Peyer's patch (tissue), 4 donors: ENCODE results near the gene EEF1AKMT3. TPM values are rescaled to one million over a fixed set of nuclear protein-coding genes. Genes with fewer than 3 reads are reported as not detected.

Experiments
- DNase-seq, 3 donors: peaks; one replicate each; pipeline ENCODE4 v3.0.0-alpha.2; 2017 to 2019
- H3K27ac ChIP-seq, 4 donors: fragments of 200-600 bp; sonication (generic); one replicate each; pipeline ENCODE4 v1.5.1; 2016 to 2019
- H3K27me3 ChIP-seq, 2 donors: fragments of 200-600 bp; sonication (generic); one replicate each; pipeline ENCODE4 v1.5.1; 2019
- H3K36me3 ChIP-seq, 3 donors: fragments of 200-600 bp; sonication (generic); one replicate each; pipeline ENCODE4 v1.5.1; 2016 to 2019
- H3K4me1 ChIP-seq, 4 donors: fragments of 200-600 bp; sonication (generic); one replicate each; pipeline ENCODE4 v1.5.1; 2016 to 2019
- H3K4me3 ChIP-seq, 4 donors: fragments of 200-600 bp; sonication (generic); 1 replicate in 3 of 4; 2 replicates in 1 of 4; pipeline ENCODE4 v1.5.1; 2016 to 2019; ENCODE audit warnings: mild to moderate bottlenecking in 1 of 4
- H3K9me3 ChIP-seq, 4 donors: fragments of 200-600 bp; sonication (generic); one replicate each; pipeline ENCODE4 v1.5.1; 2016 to 2019; ENCODE audit warnings: mild to moderate bottlenecking in 1 of 4
- CTCF ChIP-seq, 6 experiments: fragments of 450-650 bp in 4 of 6; fragments of 200-600 bp in 2 of 6; sonication (generic) in 1 of 6; IDR thresholded peaks; one replicate each; pipeline ENCODE4 v1.5.1; 2017 to 2019; ENCODE audit warnings: antibody characterized with exemption in 6 of 6, mild to moderate bottlenecking in 3 of 6, moderate library complexity in 1 of 6
- POLR2A ChIP-seq, 2 donors: fragments of 450-650 bp; IDR thresholded peaks; one replicate each; pipeline ENCODE4 v1.5.1; 2017; ENCODE audit warnings: antibody characterized with exemption in 2 of 2, mild to moderate bottlenecking in 2 of 2, moderate library complexity in 2 of 2
- small RNA-seq, 2 donors: library from RNA; depleted of rRNA; stranded (forward); fragments of <200 nt; gene quantifications; one replicate each; pipeline ENCODE3, GENCODE V24; 2016
- total RNA-seq, 4 donors: library from RNA; depleted of rRNA; stranded (reverse); fragments of >200 nt; gene quantifications; one replicate each; pipeline ENCODE4 v1.1.0, GENCODE V29; 2016

Gene EEF1AKMT3
- total RNA-seq, 4 donors from 2014 or later = 1.4 to 7.4 (median 2.7) TPM

- no peak overlapping the region for H3K27ac ChIP-seq
- peaks cover 7 to 48% (median 32%) of the 10 kb centered on the region in 4 donors for H3K4me1 ChIP-seq
- no peaks in the 10 kb centered on the region for H3K27me3 ChIP-seq
- TF ChIP-seq POLR2A (IDR thresholded peaks at IDR 0.05) = no peak
- no peak for TF ChIP-seq CTCF (IDR thresholded peaks at IDR 0.05)
- H3K4me3 ChIP-seq = no peak overlapping the region
- H3K36me3 ChIP-seq = peaks cover 0 to 54% (median 9%) of the 10 kb centered on the region in 3 donors
- no peaks in the 10 kb centered on the region for H3K9me3 ChIP-seq
- DNase-seq = no peak
Observed at GRCh38 chr12:57829025-57829777, 56.8 kb downstream of the EEF1AKMT3 start.

GRCh38 chr12:57830393-57830792, 58.0 kb downstream of the EEF1AKMT3 start:
- DNase-seq = no peak
- Histone ChIP-seq H3K27me3 (no peaks in the 10 kb centered on the region), H3K27ac (peak overlapping the region in 1 of 4 donors; percentile 66), H3K4me3 (no peak overlapping the region), H3K4me1 (peaks cover 7 to 60% (median 44%) of the 10 kb centered on the region in 4 donors), H3K9me3 (no peaks in the 10 kb centered on the region), H3K36me3 (peaks cover 0 to 42% (median 9%) of the 10 kb centered on the region in 3 donors)
- TF ChIP-seq POLR2A (IDR thresholded peaks at IDR 0.05) (no peak), CTCF (IDR thresholded peaks at IDR 0.05) (no peak)

Small RNAs within 50 kb of the gene (small RNA-seq; reads per million reads assigned to genes)
- gene MIR26A2 (0.94 to 2.9 reads per million in 2 donors), gene RNU6-1083P (0 reads per million in 2 donors)

Other genes starting within 250 kb of the EEF1AKMT3 start
- gene MBD6, start 249.8 kb upstream of the EEF1AKMT3 start, total RNA-seq = 100 to 1,000 TPM in 1 of 4 donors, 10 to 100 TPM in 3; 38.0 to 144 (median 71.5) TPM
- gene DCTN2, start 225.4 kb upstream of the EEF1AKMT3 start, total RNA-seq = 100 to 1,000 TPM; 161 to 326 (median 229) TPM
- gene KIF5A, start 222.6 kb upstream of the EEF1AKMT3 start, total RNA-seq = 1 to 10 TPM in 2 of 4 donors, under 1 TPM in 2; 0.35 to 2.5 (median 1.4) TPM
- gene PIP4K2C, start 181.4 kb upstream of the EEF1AKMT3 start, total RNA-seq = 10 to 100 TPM in 3 of 4 donors, 1 to 10 TPM in 1; 9.1 to 52.6 (median 37.9) TPM
- gene DTX3, start 167.8 kb upstream of the EEF1AKMT3 start, total RNA-seq = 10 to 100 TPM in 3 of 4 donors, 1 to 10 TPM in 1; 4.2 to 15.7 (median 11.5) TPM
- gene ARHGEF25, start 161.2 kb upstream of the EEF1AKMT3 start, total RNA-seq = 10 to 100 TPM in 2 of 4 donors, 1 to 10 TPM in 2; 5.1 to 44.6 (median 8.7) TPM
- under 1 TPM in 1 of 4 donors, not detected in 3; 0.40 TPM for gene B4GALNT1, start 139.4 kb upstream of the EEF1AKMT3 start, total RNA-seq
- gene OS9, start 78.5 kb upstream of the EEF1AKMT3 start, total RNA-seq = 100 to 1,000 TPM; 275 to 353 (median 292) TPM
- 1 to 10 TPM; 2.5 to 9.1 (median 3.1) TPM for gene AGAP2, start 33.9 kb upstream of the EEF1AKMT3 start, total RNA-seq
- gene TSPAN31, start 27.6 kb upstream of the EEF1AKMT3 start, total RNA-seq = 10 to 100 TPM; 45.7 to 65.7 (median 55.6) TPM
- 10 to 100 TPM; 14.7 to 97.4 (median 28.8) TPM for gene CDK4, start 20.3 kb upstream of the EEF1AKMT3 start, total RNA-seq
- gene MARCHF9, start 17.5 kb upstream of the EEF1AKMT3 start, total RNA-seq = 10 to 100 TPM in 2 of 4 donors, 1 to 10 TPM in 2; 7.4 to 17.2 (median 10.6) TPM
- gene CYP27B1, start 5.5 kb upstream of the EEF1AKMT3 start, total RNA-seq = 1 to 10 TPM in 1 of 4 donors, not detected in 3; 1.7 TPM
- gene METTL1, start 509 bp upstream of the EEF1AKMT3 start, total RNA-seq = 10 to 100 TPM in 1 of 4 donors, 1 to 10 TPM in 3; 1.2 to 26.4 (median 8.0) TPM
- 10 to 100 TPM in 3 of 4 donors, 1 to 10 TPM in 1; 9.4 to 21.2 (median 13.7) TPM for gene TSFM, start 10.2 kb downstream of the EEF1AKMT3 start, total RNA-seq
- gene AVIL, start 46.1 kb downstream of the EEF1AKMT3 start, total RNA-seq = 10 to 100 TPM; 12.4 to 20.8 (median 16.8) TPM
- gene CTDSP2, start 74.1 kb downstream of the EEF1AKMT3 start, total RNA-seq = 100 to 1,000 TPM in 3 of 4 donors, 10 to 100 TPM in 1; 87.5 to 196 (median 128) TPM
- 10 to 100 TPM in 2 of 4 donors, 1 to 10 TPM in 1, not detected in 1; 5.9 to 29.2 (median 12.5) TPM for gene ATP23, start 169.0 kb downstream of the EEF1AKMT3 start, total RNA-seq